Neural progenitor cell (in vitro differentiated cells): ENCODE results near the gene NUP62. TPM values are rescaled to one million over a fixed set of nuclear protein-coding genes. Genes with fewer than 3 reads are reported as not detected.
"Not testable (repeated sequence)": the region's sequence is repeated elsewhere in the genome, so short reads cannot be mapped to it uniquely, and the experiment has no call there.

Source experiments
- DNase-seq: peaks from one replicate; pipeline ENCODE4 v3.0.0-alpha.2; 2016; ENCODE audit warnings: low spot score
- H2AFZ ChIP-seq: fragments of 200-600 bp; sonication (generic); replicated peaks from 2 replicates; pipeline ENCODE4 v1.6.1; 2016; ENCODE audit warnings: antibody characterized with exemption
- H3F3A ChIP-seq: fragments of 200-600 bp; sonication (generic); 2 replicates; pipeline ENCODE4 v1.6.1; 2016; ENCODE audit warnings: antibody characterized with exemption, low read depth
- H3K27ac ChIP-seq: fragments of 200-600 bp; sonication (generic); 2 replicates; pipeline ENCODE4 v1.5.1; 2016; ENCODE audit warnings: mild to moderate bottlenecking
- H3K27me3 ChIP-seq: fragments of 200-600 bp; sonication (generic); 2 replicates; pipeline ENCODE4 v1.6.1; 2016; ENCODE audit warnings: mild to moderate bottlenecking, moderate library complexity
- H3K36me3 ChIP-seq: fragments of 200-600 bp; sonication (generic); 2 replicates; pipeline ENCODE4 v1.5.1; 2016
- H3K4me1 ChIP-seq: fragments of 200-600 bp; sonication (generic); 2 replicates; pipeline ENCODE4 v1.6.1; 2016; ENCODE audit warnings: mixed run types
- H3K4me2 ChIP-seq: fragments of 200-600 bp; sonication (generic); 2 replicates; pipeline ENCODE4 v1.6.1; 2016
- H3K4me3 ChIP-seq: fragments of 200-600 bp; sonication (generic); 2 replicates; pipeline ENCODE4 v1.5.1; 2016
- H3K79me2 ChIP-seq: fragments of 200-600 bp; sonication (generic); 2 replicates; pipeline ENCODE4 v1.6.1; 2016; ENCODE audit warnings: low read depth
- H3K9ac ChIP-seq: fragments of 200-600 bp; sonication (generic); 2 replicates; pipeline ENCODE4 v1.6.1; 2016
- H3K9me3 ChIP-seq: fragments of 200-600 bp; sonication (generic); 2 replicates; pipeline ENCODE4 v1.5.1; 2016; ENCODE audit warnings: low read depth
- H4K20me1 ChIP-seq: fragments of 200-600 bp; sonication (generic); 2 replicates; pipeline ENCODE4 v1.6.1; 2016; ENCODE audit warnings: low read depth
- H3K27ac Mint-ChIP-seq: 3 replicates; pipeline ENCODE4 v1.8.0; 2021; ENCODE audit warnings: mixed read lengths
- H3K27me3 Mint-ChIP-seq: 2 replicates; pipeline ENCODE4 v1.8.0; 2022; ENCODE audit warnings: low read depth, mild to moderate bottlenecking, inconsistent platforms, moderate library complexity, mixed read lengths; ENCODE audit not compliant: insufficient read depth
- H3K36me3 Mint-ChIP-seq: 3 replicates; pipeline ENCODE4 v1.8.0; 2021; ENCODE audit warnings: mixed read lengths
- H3K4me1 Mint-ChIP-seq: 3 replicates; pipeline ENCODE4 v1.8.0; 2021; ENCODE audit warnings: mixed read lengths
- H3K4me3 Mint-ChIP-seq: 3 replicates; pipeline ENCODE4 v1.8.0; 2021; ENCODE audit warnings: mild to moderate bottlenecking, moderate library complexity, mixed read lengths
- H3K9me3 Mint-ChIP-seq: 3 replicates; pipeline ENCODE4 v1.8.0; 2020; ENCODE audit warnings: mixed read lengths
- EZH2 ChIP-seq: fragments of 200-600 bp; sonication (generic); IDR thresholded peaks from 2 replicates; pipeline ENCODE4 v1.6.1; 2017; ENCODE audit warnings: antibody characterized with exemption, mild to moderate bottlenecking, moderate library complexity
- EZH2phosphoT487 ChIP-seq: fragments of 200-600 bp; sonication (generic); IDR thresholded peaks from 2 replicates; pipeline ENCODE4 v1.6.1; 2017; ENCODE audit warnings: antibody characterized with exemption
- total RNA-seq: library from RNA; depleted of rRNA; stranded (reverse); fragments of >200 nt; gene quantifications from 2 replicates; pipeline ENCODE4 v1.2.3, GENCODE V29; 2015; ENCODE audit warnings: low replicate concordance
- TF ChIP-seq, protein P1 (sequence below): fragments of 200-600 bp; sonication (generic); IDR thresholded peaks from 2 replicates; pipeline ENCODE4 v1.5.1; 2017; ENCODE audit warnings: antibody characterized with exemption, mild to moderate bottlenecking

NUP62 gene
- total RNA-seq, 1 donor from 2014 or later = 48.2 TPM

DNA sequence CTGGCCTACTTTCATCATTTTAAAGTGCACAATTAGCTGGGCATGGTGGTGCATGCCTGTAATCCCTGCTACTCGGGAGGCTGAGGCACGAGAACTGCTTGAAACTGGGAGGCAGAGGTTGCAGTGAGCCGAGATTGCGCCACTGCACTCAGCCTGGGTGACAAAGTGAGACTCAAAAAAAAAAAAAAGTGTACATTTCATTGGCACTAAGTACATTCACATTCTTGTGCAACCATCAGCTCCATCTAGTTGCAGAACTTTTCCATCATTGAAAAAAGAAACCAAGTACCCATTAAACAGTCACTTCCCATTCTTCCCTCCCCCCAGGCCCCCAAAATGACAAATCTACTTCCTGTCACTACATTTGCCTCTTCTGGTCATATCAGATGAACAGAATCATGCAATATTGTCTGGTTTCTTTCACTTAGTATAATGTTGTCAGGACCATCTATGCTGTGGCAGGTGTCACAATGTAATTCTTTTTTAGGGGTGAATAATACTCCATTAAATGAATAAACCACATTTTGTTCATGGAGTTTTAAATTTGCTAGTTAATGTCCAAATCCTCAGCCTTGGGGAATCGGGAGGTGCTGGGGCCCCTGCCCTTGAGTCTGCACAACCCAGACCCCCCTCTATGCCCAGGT, 39.1 kb upstream of the NUP62 start:
- no peak overlapping the region for H2AFZ ChIP-seq
- H3K4me3 ChIP-seq = no peak overlapping the region
- Mint-ChIP-seq H3K27me3 (peaks cover 8% of the 10 kb centered on the region), H3K4me3 (no peak overlapping the region), H3K27ac (no peak overlapping the region), H3K36me3 (no peaks in the 10 kb centered on the region), H3K9me3 (peaks cover 3% of the 10 kb centered on the region), H3K4me1 (no peaks in the 10 kb centered on the region)
- no peaks in the 10 kb centered on the region for H3K9me3 ChIP-seq
- no peaks in the 10 kb centered on the region for H3F3A ChIP-seq
- no peak for DNase-seq
- H3K9ac ChIP-seq = no peak overlapping the region
- H4K20me1 ChIP-seq = no peaks in the 10 kb centered on the region
- H3K4me1 ChIP-seq = no peaks in the 10 kb centered on the region
- H3K36me3 ChIP-seq = no peaks in the 10 kb centered on the region
- no peaks in the 10 kb centered on the region for H3K79me2 ChIP-seq
- no peak overlapping the region for H3K4me2 ChIP-seq
- H3K27me3 ChIP-seq = no peaks in the 10 kb centered on the region
- H3K27ac ChIP-seq = no peak overlapping the region
- TF ChIP-seq, protein P1, sequence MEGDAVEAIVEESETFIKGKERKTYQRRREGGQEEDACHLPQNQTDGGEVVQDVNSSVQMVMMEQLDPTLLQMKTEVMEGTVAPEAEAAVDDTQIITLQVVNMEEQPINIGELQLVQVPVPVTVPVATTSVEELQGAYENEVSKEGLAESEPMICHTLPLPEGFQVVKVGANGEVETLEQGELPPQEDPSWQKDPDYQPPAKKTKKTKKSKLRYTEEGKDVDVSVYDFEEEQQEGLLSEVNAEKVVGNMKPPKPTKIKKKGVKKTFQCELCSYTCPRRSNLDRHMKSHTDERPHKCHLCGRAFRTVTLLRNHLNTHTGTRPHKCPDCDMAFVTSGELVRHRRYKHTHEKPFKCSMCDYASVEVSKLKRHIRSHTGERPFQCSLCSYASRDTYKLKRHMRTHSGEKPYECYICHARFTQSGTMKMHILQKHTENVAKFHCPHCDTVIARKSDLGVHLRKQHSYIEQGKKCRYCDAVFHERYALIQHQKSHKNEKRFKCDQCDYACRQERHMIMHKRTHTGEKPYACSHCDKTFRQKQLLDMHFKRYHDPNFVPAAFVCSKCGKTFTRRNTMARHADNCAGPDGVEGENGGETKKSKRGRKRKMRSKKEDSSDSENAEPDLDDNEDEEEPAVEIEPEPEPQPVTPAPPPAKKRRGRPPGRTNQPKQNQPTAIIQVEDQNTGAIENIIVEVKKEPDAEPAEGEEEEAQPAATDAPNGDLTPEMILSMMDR = no peak
- TF ChIP-seq EZH2 (no peak), EZH2phosphoT487 (no peak)

DNA sequence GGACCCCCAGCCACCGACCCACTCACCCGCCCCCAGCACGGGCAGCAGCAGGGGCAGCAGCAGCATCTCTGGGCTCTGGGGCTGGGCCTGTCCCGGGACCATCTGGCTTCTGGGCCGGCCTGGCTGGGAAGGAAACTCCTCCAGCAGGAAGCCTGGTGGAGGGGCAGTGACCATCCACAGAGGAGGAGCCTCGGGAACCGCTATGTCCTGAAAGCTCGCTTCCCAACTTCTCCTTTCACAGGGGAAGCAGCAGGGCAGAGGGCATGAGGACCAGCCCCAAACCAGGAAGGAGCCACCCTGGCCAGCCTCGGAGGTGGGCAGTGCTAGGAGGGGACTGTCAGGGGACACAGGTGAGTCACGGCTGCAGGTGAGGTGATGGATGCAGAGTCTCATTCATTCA, 31.7 kb upstream of the NUP62 start, which contains the start of gene SIGLEC11:
Gene SIGLEC11, minus strand, starts transcription at position 193 of the 400 bp plus-strand sequence. Its CDS starts 91 bp downstream, at position 102.
- not testable (repeated sequence) for H3K4me1 Mint-ChIP-seq, H3K4me3 Mint-ChIP-seq, H3K27ac ChIP-seq, H3K9ac ChIP-seq, H4K20me1 ChIP-seq, H3K36me3 ChIP-seq, H3K27me3 ChIP-seq, H3K9me3 Mint-ChIP-seq, H3K36me3 Mint-ChIP-seq, H3K27ac Mint-ChIP-seq, H3K79me2 ChIP-seq, H3F3A ChIP-seq, H3K4me3 ChIP-seq, DNase-seq, H3K9me3 ChIP-seq, H3K4me1 ChIP-seq, H3K4me2 ChIP-seq, H3K27me3 Mint-ChIP-seq, H2AFZ ChIP-seq

DNA sequence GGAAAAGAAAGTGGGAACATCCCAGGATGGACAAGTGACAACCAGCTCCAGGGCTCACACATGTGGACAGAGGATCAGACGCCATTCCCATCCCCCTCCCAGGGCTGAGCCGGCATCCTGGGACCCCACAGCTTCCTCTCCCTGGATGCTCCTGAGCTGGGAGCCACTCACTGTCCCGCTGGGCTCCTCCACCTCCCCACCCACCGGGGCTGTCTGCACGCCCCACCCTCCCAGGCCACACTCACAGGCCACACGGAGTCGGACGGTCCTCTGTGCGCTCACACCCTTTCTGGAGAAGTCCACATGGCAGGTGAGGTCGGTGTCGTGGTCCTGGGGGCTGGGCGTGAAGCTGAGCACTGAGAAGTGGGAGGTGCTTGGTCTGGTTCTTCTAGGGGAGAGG, 30.6 kb upstream of the NUP62 start:
- not testable (repeated sequence) for H3K9ac ChIP-seq, H3K4me1 ChIP-seq, DNase-seq, H3K79me2 ChIP-seq, H3K27me3 Mint-ChIP-seq, H3K27me3 ChIP-seq, H3K9me3 ChIP-seq, H3K36me3 ChIP-seq, H3K4me3 ChIP-seq, H3F3A ChIP-seq, H3K4me1 Mint-ChIP-seq, H3K9me3 Mint-ChIP-seq, H3K27ac Mint-ChIP-seq, H3K36me3 Mint-ChIP-seq, H2AFZ ChIP-seq, H3K4me3 Mint-ChIP-seq, H3K27ac ChIP-seq, H3K4me2 ChIP-seq, H4K20me1 ChIP-seq

DNA sequence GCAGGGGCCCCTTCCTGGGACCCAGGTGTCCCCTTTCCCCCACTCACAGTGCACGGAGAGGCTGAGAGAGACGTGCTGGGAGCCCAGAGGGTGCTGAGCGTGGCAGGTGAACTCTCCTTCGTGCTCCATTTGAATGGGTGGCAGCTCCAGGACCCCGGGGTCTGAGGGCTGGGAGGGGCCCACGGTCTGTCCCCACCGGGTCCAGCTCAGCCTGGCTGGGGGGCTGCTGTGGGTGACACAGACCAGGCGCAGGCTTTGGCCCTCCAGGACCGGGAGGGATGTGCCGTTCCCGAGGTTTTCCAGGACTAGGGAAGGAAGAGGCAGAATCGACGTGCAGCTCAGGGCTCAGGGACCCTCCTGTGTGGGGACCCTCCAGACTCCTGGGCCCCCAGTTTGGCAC, 29.3 kb upstream of the NUP62 start:
- H3K4me2 ChIP-seq, H3K27ac ChIP-seq, H3K4me3 ChIP-seq, H3K27ac Mint-ChIP-seq, H3K4me1 ChIP-seq, H3K79me2 ChIP-seq, H2AFZ ChIP-seq, DNase-seq, H3F3A ChIP-seq, H3K27me3 ChIP-seq, H3K27me3 Mint-ChIP-seq, H3K9me3 Mint-ChIP-seq, H3K9me3 ChIP-seq, H4K20me1 ChIP-seq, H3K4me3 Mint-ChIP-seq, H3K36me3 Mint-ChIP-seq, H3K9ac ChIP-seq, H3K36me3 ChIP-seq: not testable (repeated sequence)
- H3K4me1 Mint-ChIP-seq = peaks cover 10% of the 10 kb centered on the region

DNA sequence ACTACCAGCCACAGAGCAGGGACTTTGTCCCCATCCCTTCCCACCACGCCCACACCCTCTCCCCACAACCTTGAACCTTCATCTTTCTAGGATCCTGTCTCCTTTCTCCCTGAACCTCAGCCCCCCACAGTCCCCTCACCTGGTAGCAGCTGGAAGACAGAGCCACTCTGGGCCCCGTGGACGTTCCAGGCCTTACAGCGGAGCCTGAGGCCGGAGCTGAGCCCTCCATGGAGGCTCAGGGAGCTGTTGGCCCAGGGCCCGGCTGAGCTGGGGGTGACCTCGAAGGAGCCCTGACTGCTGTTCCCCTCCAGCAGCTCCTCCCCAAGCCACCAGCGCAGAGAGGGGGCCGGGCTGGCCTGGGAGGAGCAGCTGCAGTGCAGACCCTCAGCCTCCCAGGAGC, 28.8 kb upstream of the NUP62 start:
- not testable (repeated sequence) for H3K4me3 ChIP-seq, H3K9me3 ChIP-seq, H3K9ac ChIP-seq, H3K36me3 Mint-ChIP-seq, H3K36me3 ChIP-seq, H3K4me2 ChIP-seq, H3K27ac ChIP-seq, H4K20me1 ChIP-seq, H3K27me3 Mint-ChIP-seq, H3K79me2 ChIP-seq, DNase-seq, H3K4me1 ChIP-seq, H3F3A ChIP-seq, H3K9me3 Mint-ChIP-seq, H2AFZ ChIP-seq, H3K27me3 ChIP-seq
- H3K4me3 Mint-ChIP-seq = peak overlapping the region; percentile 70
- peaks cover 15% of the 10 kb centered on the region for H3K4me1 Mint-ChIP-seq
- peak overlapping the region; percentile 83 for H3K27ac Mint-ChIP-seq
